Activated naive CD4-positive, alpha-beta T cell treated with anti-CD3 and anti-CD28 coated beads, Interleukin-2, amount 50 U/mL, for 24 hours (primary cell): Measurements from ENCODE around the gene CAMK1D.
A peak's percentile ranks its signal among the peaks of the same experiment; 100 is the strongest.
"Not testable (repeated sequence)": the region's sequence is repeated elsewhere in the genome, so short reads cannot be mapped to it uniquely, and the experiment has no call there.

Experiments used
- H3K27ac Mint-ChIP-seq: one replicate; pipeline ENCODE4 v1.8.0; 2021; ENCODE audit warnings: mild to moderate bottlenecking, mixed read lengths
- H3K27me3 Mint-ChIP-seq: one replicate; pipeline ENCODE4 v1.8.0; 2021; ENCODE audit warnings: mixed read lengths
- H3K36me3 Mint-ChIP-seq: one replicate; pipeline ENCODE4 v1.8.0; 2021; ENCODE audit warnings: mixed read lengths
- H3K4me1 Mint-ChIP-seq: one replicate; pipeline ENCODE4 v1.8.0; 2021; ENCODE audit warnings: mixed read lengths
- H3K4me3 Mint-ChIP-seq: one replicate; pipeline ENCODE4 v1.8.0; 2021; ENCODE audit warnings: mild to moderate bottlenecking, mixed read lengths
- H3K9me3 Mint-ChIP-seq: one replicate; pipeline ENCODE4 v1.8.0; 2021; ENCODE audit warnings: mixed read lengths

Gene CAMK1D

GRCh38 chr10:12348870-12349628 lies at the start of gene CAMK1D:
CAMK1D (plus strand) TSS chr10:12349547.
- H3K27me3 Mint-ChIP-seq: no peaks in the 10 kb centered on the region
- H3K9me3 Mint-ChIP-seq: no peaks in the 10 kb centered on the region
- H3K36me3 Mint-ChIP-seq: no peaks in the 10 kb centered on the region
- H3K4me3 Mint-ChIP-seq: peak within 1 kb of the TSS; percentile 95
- peak within 1 kb of the TSS; percentile 97 for H3K27ac Mint-ChIP-seq
- H3K4me1 Mint-ChIP-seq: peaks cover 37% of the 10 kb centered on the region

- not testable (repeated sequence) for H3K4me3 Mint-ChIP-seq, H3K4me1 Mint-ChIP-seq, H3K36me3 Mint-ChIP-seq, H3K27me3 Mint-ChIP-seq, H3K27ac Mint-ChIP-seq, H3K9me3 Mint-ChIP-seq
Measured at GRCh38 chr10:12301036-12301435, 48.3 kb upstream of the CAMK1D start.

- Mint-ChIP-seq H3K36me3 (no peaks in the 10 kb centered on the region), H3K4me1 (no peaks in the 10 kb centered on the region), H3K27ac (no peak overlapping the region), H3K4me3 (no peak overlapping the region), H3K27me3 (no peaks in the 10 kb centered on the region), H3K9me3 (no peaks in the 10 kb centered on the region)
Measured at GRCh38 chr10:12308057-12308456, 41.3 kb upstream of the CAMK1D start.

GRCh38 chr10:12308736-12309375 lies 40.5 kb upstream of the CAMK1D start:
- no peaks in the 10 kb centered on the region for H3K9me3 Mint-ChIP-seq
- H3K4me3 Mint-ChIP-seq: no peak overlapping the region
- no peaks in the 10 kb centered on the region for H3K27me3 Mint-ChIP-seq
- no peak overlapping the region for H3K27ac Mint-ChIP-seq
- H3K4me1 Mint-ChIP-seq: no peaks in the 10 kb centered on the region
- H3K36me3 Mint-ChIP-seq: no peaks in the 10 kb centered on the region

GRCh38 chr10:12309783-12310182 lies 39.6 kb upstream of the CAMK1D start:
- H3K27me3 Mint-ChIP-seq, H3K9me3 Mint-ChIP-seq, H3K4me1 Mint-ChIP-seq, H3K27ac Mint-ChIP-seq, H3K4me3 Mint-ChIP-seq, H3K36me3 Mint-ChIP-seq: not testable (repeated sequence)

GRCh38 chr10:12314836-12315235 lies 34.5 kb upstream of the CAMK1D start:
- no peaks in the 10 kb centered on the region for H3K4me1 Mint-ChIP-seq
- no peaks in the 10 kb centered on the region for H3K36me3 Mint-ChIP-seq
- H3K27ac Mint-ChIP-seq: no peak overlapping the region
- H3K27me3 Mint-ChIP-seq: no peaks in the 10 kb centered on the region
- H3K4me3 Mint-ChIP-seq: no peak overlapping the region
- H3K9me3 Mint-ChIP-seq: no peaks in the 10 kb centered on the region

GRCh38 chr10:12319076-12319475 lies 30.3 kb upstream of the CAMK1D start:
- Mint-ChIP-seq H3K4me1 (no peaks in the 10 kb centered on the region), H3K27me3 (no peaks in the 10 kb centered on the region), H3K27ac (no peak overlapping the region), H3K4me3 (no peak overlapping the region), H3K36me3 (no peaks in the 10 kb centered on the region), H3K9me3 (no peaks in the 10 kb centered on the region)

- H3K27me3 Mint-ChIP-seq: no peaks in the 10 kb centered on the region
- no peak overlapping the region for H3K27ac Mint-ChIP-seq
- no peaks in the 10 kb centered on the region for H3K36me3 Mint-ChIP-seq
- H3K9me3 Mint-ChIP-seq: no peaks in the 10 kb centered on the region
- no peak overlapping the region for H3K4me3 Mint-ChIP-seq
- H3K4me1 Mint-ChIP-seq: no peaks in the 10 kb centered on the region
Measured at GRCh38 chr10:12320892-12321291, 28.5 kb upstream of the CAMK1D start.

- peaks cover 4% of the 10 kb centered on the region for H3K4me1 Mint-ChIP-seq
- no peaks in the 10 kb centered on the region for H3K9me3 Mint-ChIP-seq
- H3K4me3 Mint-ChIP-seq: no peak overlapping the region
- no peaks in the 10 kb centered on the region for H3K27me3 Mint-ChIP-seq
- no peak overlapping the region for H3K27ac Mint-ChIP-seq
- no peaks in the 10 kb centered on the region for H3K36me3 Mint-ChIP-seq
Measured at GRCh38 chr10:12321641-12322040, 27.7 kb upstream of the CAMK1D start.

- H3K4me1 Mint-ChIP-seq: peaks cover 4% of the 10 kb centered on the region
- H3K36me3 Mint-ChIP-seq: no peaks in the 10 kb centered on the region
- no peak overlapping the region for H3K27ac Mint-ChIP-seq
- no peaks in the 10 kb centered on the region for H3K9me3 Mint-ChIP-seq
- no peak overlapping the region for H3K4me3 Mint-ChIP-seq
- H3K27me3 Mint-ChIP-seq: no peaks in the 10 kb centered on the region
Measured at GRCh38 chr10:12322583-12323131, 26.7 kb upstream of the CAMK1D start.

GRCh38 chr10:12324530-12324929 lies 24.8 kb upstream of the CAMK1D start:
- Mint-ChIP-seq H3K4me3 (no peak overlapping the region), H3K27me3 (no peaks in the 10 kb centered on the region), H3K36me3 (no peaks in the 10 kb centered on the region), H3K9me3 (no peaks in the 10 kb centered on the region), H3K27ac (no peak overlapping the region), H3K4me1 (peaks cover 4% of the 10 kb centered on the region)

- H3K27ac Mint-ChIP-seq: no peak overlapping the region
- no peak overlapping the region for H3K4me3 Mint-ChIP-seq
- H3K36me3 Mint-ChIP-seq: no peaks in the 10 kb centered on the region
- H3K4me1 Mint-ChIP-seq: peaks cover 4% of the 10 kb centered on the region
- H3K27me3 Mint-ChIP-seq: no peaks in the 10 kb centered on the region
- no peaks in the 10 kb centered on the region for H3K9me3 Mint-ChIP-seq
Measured at GRCh38 chr10:12327074-12327473, 22.3 kb upstream of the CAMK1D start.

GRCh38 chr10:12327476-12327875 lies 21.9 kb upstream of the CAMK1D start:
- Mint-ChIP-seq H3K4me3 (no peak overlapping the region), H3K4me1 (peaks cover 4% of the 10 kb centered on the region), H3K27me3 (no peaks in the 10 kb centered on the region), H3K36me3 (no peaks in the 10 kb centered on the region), H3K9me3 (no peaks in the 10 kb centered on the region), H3K27ac (no peak overlapping the region)

- not testable (repeated sequence) for H3K36me3 Mint-ChIP-seq, H3K4me3 Mint-ChIP-seq, H3K27me3 Mint-ChIP-seq, H3K27ac Mint-ChIP-seq, H3K9me3 Mint-ChIP-seq, H3K4me1 Mint-ChIP-seq
Measured at GRCh38 chr10:12328312-12328711, 21.0 kb upstream of the CAMK1D start.

- Mint-ChIP-seq H3K36me3 (no peaks in the 10 kb centered on the region), H3K27ac (no peak overlapping the region), H3K27me3 (no peaks in the 10 kb centered on the region), H3K4me3 (no peak overlapping the region), H3K9me3 (no peaks in the 10 kb centered on the region), H3K4me1 (no peaks in the 10 kb centered on the region)
Measured at GRCh38 chr10:12332572-12333379, 16.6 kb upstream of the CAMK1D start.
